HL-60/S4 treated with retinoic acid at 250 ng/mL for 4 days and 3 days (cell line): ENCODE measurements around the gene GPR3.
"Not testable (repeated sequence)": the region's sequence is repeated elsewhere in the genome, so short reads cannot be mapped to it uniquely, and the experiment has no call there.

Experiments used
- in situ Hi-C: fragments of 300-500 bp; cut with MboI; formaldehyde crosslinking; loops from 2 replicates; pipeline ENCODE4 v1.7.0; 2022; ENCODE audit warnings: low sequenced_read_pairs

GPR3 gene

GRCh38 chr1:27418326-27419185 lies 26.1 kb downstream of the GPR3 start:
- in situ Hi-C loops = no loop called here

DNA sequence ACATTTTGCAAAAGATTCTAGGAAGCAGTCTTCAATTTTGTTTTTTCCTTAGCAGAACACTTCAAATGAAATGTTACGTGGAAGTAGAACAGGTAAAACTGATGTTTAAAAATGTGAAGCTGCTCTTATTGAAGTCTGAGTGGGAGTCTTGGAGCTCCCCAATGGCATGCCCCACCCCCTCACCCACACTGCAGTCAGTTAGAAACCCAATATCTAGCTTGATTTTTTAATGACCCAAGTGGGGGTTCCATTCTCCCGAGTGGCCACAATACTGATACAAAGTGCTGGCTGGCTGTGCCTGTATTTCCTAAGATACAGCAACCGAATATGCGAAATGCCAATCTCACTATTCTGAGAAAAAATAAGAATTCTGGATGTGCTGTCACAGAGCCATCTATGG lies 31.3 kb downstream of the GPR3 start:
- in situ Hi-C loops = no loop called here

GRCh38 chr1:27427329-27427728 lies 34.9 kb downstream of the GPR3 start:
- in situ Hi-C loops = no loop called here

DNA sequence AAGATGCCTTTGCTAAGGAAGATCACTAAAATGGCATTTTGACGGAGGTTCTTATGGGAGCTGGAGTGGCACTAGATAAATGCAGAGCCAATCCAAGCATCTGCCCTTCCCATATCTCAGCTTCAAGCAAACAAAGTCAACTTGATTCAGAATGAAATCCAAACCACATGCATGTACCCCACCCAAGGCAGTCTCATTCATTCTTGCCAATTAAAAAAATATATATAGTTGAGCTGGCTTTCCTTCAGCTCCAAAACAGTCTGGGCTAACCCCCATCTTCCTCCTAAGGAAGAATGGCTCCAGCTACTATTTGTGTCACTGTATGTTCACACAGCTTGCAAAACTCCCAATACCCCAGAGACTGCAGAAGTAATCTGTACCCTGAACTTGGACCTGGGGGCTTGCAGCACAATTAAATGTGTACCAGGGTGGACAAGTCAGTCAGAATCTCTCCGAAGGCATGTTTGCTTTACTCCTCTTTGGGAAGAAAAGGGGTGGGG lies 35.4 kb downstream of the GPR3 start:
- in situ Hi-C loops = no loop called here

DNA sequence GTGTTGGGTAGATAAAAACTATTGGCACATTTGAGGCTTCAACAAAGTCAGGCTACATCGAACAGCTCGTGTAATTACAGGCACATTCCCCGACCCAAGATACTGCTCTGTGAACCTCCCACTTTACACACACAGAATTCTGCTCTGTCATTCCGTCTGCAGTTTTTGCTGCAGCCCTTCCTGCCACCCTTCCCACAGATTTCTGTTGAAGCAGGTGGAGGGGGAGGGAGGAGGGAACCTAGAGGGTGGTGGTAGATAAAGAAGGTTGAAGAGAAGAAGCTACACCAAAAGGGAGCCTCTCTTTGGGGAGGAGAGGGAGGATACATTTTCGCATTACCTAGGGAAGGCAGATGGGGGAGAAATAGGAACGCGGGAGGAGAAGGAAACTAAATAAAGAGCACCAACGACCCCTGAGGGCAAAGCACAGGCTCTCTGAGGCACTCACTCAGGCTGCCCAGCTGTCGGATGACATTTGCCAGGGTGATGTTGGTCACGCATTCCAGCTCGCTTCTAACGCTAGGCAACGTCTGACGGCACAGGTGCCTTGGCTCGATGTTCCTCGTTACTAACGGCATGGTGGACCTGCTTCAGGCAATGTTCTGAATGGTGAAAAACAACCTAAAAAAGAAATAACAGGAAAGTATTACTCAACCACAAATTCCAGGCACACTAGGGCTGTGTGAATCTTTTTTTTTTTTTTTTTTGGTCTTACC lies 36.0 kb downstream of the GPR3 start:
- in situ Hi-C loops = no loop called here

- in situ Hi-C loops = no loop called here
These were observed 36.6 kb downstream of the GPR3 start for GRCh38 chr1:27429029-27429425.

DNA sequence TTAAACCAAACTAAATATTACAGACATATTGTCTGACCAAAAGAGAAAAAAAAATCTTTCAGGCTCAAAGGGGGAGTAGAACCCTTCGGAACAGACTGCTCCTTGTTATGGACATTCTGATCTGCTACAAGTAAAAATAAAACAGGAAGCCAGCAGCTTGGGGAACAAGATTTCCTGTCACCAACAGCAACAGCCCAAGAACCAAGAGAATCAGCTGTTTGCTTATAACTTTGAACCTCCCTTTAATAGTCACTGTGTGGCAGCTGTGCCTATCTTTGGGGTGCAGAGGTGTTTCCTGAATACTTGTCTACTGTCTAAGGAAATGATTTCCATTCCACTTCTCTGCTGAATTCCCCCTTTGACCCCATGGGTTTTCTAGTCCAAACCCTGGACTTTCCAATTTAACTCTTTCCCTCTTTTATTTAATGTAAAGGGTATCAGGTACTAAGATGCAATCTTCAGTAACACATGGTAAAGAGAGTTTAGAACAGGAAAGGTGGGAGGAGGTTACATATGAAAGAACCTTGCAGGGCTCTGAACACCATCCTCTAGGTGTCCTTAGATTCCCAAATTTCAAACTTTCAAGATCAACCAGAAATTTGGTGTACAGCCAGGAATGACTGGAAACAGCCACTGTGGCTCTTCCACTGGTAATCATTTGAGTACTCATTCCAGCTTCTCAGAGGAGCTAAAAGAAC lies 38.6 kb downstream of the GPR3 start:
- in situ Hi-C loops = no loop called here

- in situ Hi-C loops = no loop called here
These were observed 39.1 kb downstream of the GPR3 start for GRCh38 chr1:27431601-27431940.

DNA sequence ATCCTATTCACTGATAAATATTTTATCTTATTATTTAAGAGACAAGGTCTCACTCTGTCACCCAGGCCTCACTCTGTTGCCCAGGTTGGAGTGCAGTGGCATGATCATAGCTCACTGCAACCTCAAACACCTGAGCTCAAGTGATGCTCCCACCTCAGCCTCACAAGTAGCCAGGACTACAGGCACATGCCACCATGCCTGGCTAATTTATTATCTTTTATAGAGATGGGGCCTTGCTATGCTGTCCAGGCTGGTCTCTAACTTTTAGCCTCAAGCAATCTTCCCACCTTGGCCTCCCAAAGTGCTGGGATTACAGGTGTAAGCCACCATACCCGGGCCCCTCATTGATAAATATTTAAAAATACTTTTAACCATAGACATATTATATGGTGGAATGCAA lies 40.3 kb downstream of the GPR3 start:
- in situ Hi-C loops = not testable (repeated sequence)

DNA sequence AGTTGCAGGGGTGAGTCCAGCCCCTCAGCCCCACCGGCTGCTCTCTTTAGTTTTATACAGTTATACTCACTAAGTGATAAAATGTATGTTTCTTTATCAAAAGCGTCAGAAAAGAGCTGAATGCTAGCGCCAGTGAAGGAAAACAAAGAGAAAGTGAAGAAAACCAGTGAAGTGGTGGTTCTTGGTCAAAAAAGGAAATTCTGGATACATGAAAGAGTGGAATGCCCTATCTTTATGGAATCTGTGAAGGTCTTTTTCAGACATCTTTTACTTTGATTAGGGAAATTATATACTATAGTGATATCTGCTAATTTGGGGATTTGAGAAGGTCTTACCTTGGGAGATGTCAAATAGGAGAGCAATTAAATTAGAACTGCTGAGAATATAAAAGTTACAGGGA lies 41.3 kb downstream of the GPR3 start:
- in situ Hi-C loops = no loop called here

GRCh38 chr1:27435566-27436203 lies 43.3 kb downstream of the GPR3 start:
- in situ Hi-C loops = no loop called here

GRCh38 chr1:27436204-27437159 lies 44.1 kb downstream of the GPR3 start:
- in situ Hi-C loops = no loop called here

- in situ Hi-C loops = no loop called here
These were observed 46.2 kb downstream of the GPR3 start for GRCh38 chr1:27438621-27439061.

DNA sequence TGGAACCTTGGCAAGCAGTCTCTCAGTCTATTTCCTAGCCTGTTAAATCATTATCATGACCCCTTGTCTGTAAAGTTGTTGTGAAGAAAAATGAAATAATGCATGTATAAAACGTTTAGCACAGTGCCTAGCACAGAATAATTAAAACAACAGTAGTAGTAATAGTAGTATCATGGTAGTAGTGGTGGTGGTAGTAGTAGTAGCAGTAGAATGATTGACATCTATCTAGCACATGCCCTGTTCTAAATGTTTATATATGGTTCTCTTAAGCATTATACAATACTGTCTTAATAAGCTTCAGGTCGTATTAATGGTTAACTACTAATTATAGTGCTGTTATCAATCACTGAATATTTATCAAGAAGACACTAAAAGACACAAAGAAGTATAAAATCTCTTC lies 46.7 kb downstream of the GPR3 start:
- in situ Hi-C loops = no loop called here

DNA sequence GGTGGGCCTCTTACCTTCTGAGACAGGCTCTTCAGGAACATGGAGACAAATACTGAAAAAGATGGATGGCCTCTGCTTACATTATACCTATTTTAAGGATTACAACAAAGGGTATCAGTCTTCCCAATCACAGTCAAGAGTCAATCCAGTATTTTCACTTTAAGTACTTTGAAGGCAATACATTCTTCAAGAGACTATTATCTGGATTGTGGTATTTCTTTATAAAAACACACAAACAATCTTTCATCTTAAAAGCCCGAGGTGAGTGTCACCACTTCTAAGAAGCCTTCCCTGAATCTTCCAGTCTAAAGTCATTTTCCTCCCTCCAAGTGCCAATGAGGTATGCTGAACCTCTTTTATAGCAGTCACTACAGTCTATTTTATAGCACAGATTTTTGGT lies 52.2 kb downstream of the GPR3 start:
- in situ Hi-C loops = no loop called here
